Ishikawa (cell line): ENCODE results near the gene EPPIN.

ENCODE experiments used
- EGR1 ChIP-seq: IDR thresholded peaks from 2 replicates; pipeline ENCODE4 v1.6.1; 2012
- EP300 ChIP-seq: IDR thresholded peaks from 2 replicates; pipeline ENCODE4 v1.6.1; 2012; ENCODE audit warnings: borderline replicate concordance
- FOXM1 ChIP-seq: IDR thresholded peaks from 2 replicates; pipeline ENCODE4 v1.6.1; 2012; ENCODE audit warnings: low read depth, borderline replicate concordance
- TCF12 ChIP-seq: IDR thresholded peaks from 2 replicates; pipeline ENCODE4 v1.6.1; 2012; ENCODE audit warnings: low read depth
- ZBTB7A ChIP-seq: IDR thresholded peaks from 2 replicates; pipeline ENCODE4 v1.6.1; 2012; ENCODE audit warnings: low read depth
- TF ChIP-seq, protein P1 (sequence below): IDR thresholded peaks from 2 replicates; pipeline ENCODE4 v1.6.1; 2012; ENCODE audit warnings: low read depth, mild to moderate bottlenecking
- TF ChIP-seq, protein P2 (sequence below): IDR thresholded peaks from 2 replicates; pipeline ENCODE4 v1.6.1; 2012

DNA sequence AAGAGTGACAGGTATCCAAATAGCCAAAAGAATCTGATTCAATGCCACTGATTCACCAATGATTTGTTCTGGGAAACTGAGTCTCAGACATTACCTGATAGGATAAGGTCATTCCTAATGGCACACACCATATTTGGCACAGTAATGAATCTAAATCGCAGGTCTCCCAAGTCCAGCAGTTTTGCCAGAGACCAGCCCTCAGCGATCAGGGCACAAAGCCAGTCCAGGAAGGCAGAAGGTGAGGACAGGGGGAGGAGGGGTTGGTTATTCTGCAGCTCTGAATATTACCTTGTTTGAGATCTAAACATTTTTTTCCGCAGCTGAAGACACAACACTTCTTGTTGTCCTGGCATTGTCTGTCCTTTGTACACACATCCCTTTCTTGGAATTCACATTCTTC lies 1.9 kb downstream of the EPPIN start:
- TF ChIP-seq, protein P1, sequence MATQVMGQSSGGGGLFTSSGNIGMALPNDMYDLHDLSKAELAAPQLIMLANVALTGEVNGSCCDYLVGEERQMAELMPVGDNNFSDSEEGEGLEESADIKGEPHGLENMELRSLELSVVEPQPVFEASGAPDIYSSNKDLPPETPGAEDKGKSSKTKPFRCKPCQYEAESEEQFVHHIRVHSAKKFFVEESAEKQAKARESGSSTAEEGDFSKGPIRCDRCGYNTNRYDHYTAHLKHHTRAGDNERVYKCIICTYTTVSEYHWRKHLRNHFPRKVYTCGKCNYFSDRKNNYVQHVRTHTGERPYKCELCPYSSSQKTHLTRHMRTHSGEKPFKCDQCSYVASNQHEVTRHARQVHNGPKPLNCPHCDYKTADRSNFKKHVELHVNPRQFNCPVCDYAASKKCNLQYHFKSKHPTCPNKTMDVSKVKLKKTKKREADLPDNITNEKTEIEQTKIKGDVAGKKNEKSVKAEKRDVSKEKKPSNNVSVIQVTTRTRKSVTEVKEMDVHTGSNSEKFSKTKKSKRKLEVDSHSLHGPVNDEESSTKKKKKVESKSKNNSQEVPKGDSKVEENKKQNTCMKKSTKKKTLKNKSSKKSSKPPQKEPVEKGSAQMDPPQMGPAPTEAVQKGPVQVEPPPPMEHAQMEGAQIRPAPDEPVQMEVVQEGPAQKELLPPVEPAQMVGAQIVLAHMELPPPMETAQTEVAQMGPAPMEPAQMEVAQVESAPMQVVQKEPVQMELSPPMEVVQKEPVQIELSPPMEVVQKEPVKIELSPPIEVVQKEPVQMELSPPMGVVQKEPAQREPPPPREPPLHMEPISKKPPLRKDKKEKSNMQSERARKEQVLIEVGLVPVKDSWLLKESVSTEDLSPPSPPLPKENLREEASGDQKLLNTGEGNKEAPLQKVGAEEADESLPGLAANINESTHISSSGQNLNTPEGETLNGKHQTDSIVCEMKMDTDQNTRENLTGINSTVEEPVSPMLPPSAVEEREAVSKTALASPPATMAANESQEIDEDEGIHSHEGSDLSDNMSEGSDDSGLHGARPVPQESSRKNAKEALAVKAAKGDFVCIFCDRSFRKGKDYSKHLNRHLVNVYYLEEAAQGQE = no peak
- TF ChIP-seq EP300 (no peak), TCF12 (no peak), EGR1 (no peak), FOXM1 (no peak), ZBTB7A (no peak)
- TF ChIP-seq, protein P2, sequence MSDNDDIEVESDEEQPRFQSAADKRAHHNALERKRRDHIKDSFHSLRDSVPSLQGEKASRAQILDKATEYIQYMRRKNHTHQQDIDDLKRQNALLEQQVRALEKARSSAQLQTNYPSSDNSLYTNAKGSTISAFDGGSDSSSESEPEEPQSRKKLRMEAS = no peak
